ENCODE results near the gene LHX8.
"Not testable (repeated sequence)": the region's sequence is repeated elsewhere in the genome, so short reads cannot be mapped to it uniquely, and the experiment has no call there.

Gene LHX8

GRCh38 chr1:75165264-75165663 is 31.1 kb downstream of the LHX8 start:
- Mint-ChIP-seq H3K4me1 (ENCODE audit: low read depth) (no peaks in the 10 kb centered on the region), H3K9me3 (ENCODE audit: low read depth) (no peaks in the 10 kb centered on the region), H3K27me3 (no peaks in the 10 kb centered on the region), H3K27ac (no peak overlapping the region), H3K4me3 (no peak overlapping the region), H3K36me3 (no peaks in the 10 kb centered on the region)

GRCh38 chr1:75166821-75167220 is 32.6 kb downstream of the LHX8 start:
- Mint-ChIP-seq H3K9me3 (ENCODE audit: low read depth) (no peaks in the 10 kb centered on the region), H3K4me3 (no peak overlapping the region)

DNA sequence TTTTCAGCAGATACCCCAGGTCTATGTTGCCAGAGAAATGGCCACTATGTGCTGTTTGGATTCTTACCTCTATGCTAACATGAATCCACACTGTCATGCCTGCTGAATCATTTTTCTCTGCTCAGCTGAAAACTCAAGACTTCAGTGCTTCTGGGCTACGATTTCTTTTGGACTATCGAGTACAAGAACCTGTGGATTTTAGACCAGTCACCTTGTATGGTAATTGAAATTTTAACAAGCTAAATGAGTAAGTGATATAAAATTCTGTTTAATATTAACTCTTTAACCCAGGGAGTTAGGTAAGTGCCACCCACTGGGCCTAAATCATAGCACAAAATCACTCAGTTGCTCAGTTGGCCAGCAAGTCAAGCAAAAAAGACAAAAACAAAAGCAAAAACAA is 35.8 kb downstream of the LHX8 start:
- Mint-ChIP-seq H3K27ac (no peak overlapping the region), H3K36me3 (no peaks in the 10 kb centered on the region), H3K4me3 (no peak overlapping the region), H3K4me1 (ENCODE audit: low read depth) (no peaks in the 10 kb centered on the region), H3K27me3 (no peaks in the 10 kb centered on the region), H3K9me3 (ENCODE audit: low read depth) (no peaks in the 10 kb centered on the region)

More at GRCh38 chr1:75166821-75167220, 32.6 kb downstream of the LHX8 start:
- Mint-ChIP-seq H3K4me1 (ENCODE audit: low read depth) (no peaks in the 10 kb centered on the region), H3K36me3 (no peaks in the 10 kb centered on the region), H3K27ac (no peak overlapping the region), H3K27me3 (no peaks in the 10 kb centered on the region)

GRCh38 chr1:75170981-75171380 is 36.8 kb downstream of the LHX8 start:
- no peaks in the 10 kb centered on the region for H3K9me3 Mint-ChIP-seq (ENCODE audit: low read depth)

GRCh38 chr1:75171876-75172275 is 37.7 kb downstream of the LHX8 start:
- Mint-ChIP-seq H3K27me3 (no peaks in the 10 kb centered on the region), H3K4me1 (ENCODE audit: low read depth) (no peaks in the 10 kb centered on the region), H3K36me3 (no peaks in the 10 kb centered on the region)

More at GRCh38 chr1:75170981-75171380, 36.8 kb downstream of the LHX8 start:
- Mint-ChIP-seq H3K27me3 (no peaks in the 10 kb centered on the region), H3K4me1 (ENCODE audit: low read depth) (no peaks in the 10 kb centered on the region), H3K4me3 (no peak overlapping the region), H3K36me3 (no peaks in the 10 kb centered on the region), H3K27ac (no peak overlapping the region)

GRCh38 chr1:75172556-75172955 is 38.4 kb downstream of the LHX8 start:
- no peaks in the 10 kb centered on the region for H3K4me1 Mint-ChIP-seq (ENCODE audit: low read depth)
- no peaks in the 10 kb centered on the region for H3K36me3 Mint-ChIP-seq
- no peaks in the 10 kb centered on the region for H3K27me3 Mint-ChIP-seq
- H3K9me3 Mint-ChIP-seq (ENCODE audit: low read depth) = no peaks in the 10 kb centered on the region
- no peak overlapping the region for H3K4me3 Mint-ChIP-seq
- H3K27ac Mint-ChIP-seq = no peak overlapping the region

More at GRCh38 chr1:75171876-75172275, 37.7 kb downstream of the LHX8 start:
- H3K27ac Mint-ChIP-seq = no peak overlapping the region
- no peak overlapping the region for H3K4me3 Mint-ChIP-seq
- H3K9me3 Mint-ChIP-seq (ENCODE audit: low read depth) = no peaks in the 10 kb centered on the region

GRCh38 chr1:75174031-75174760 is 40.0 kb downstream of the LHX8 start:
- Mint-ChIP-seq H3K9me3 (ENCODE audit: low read depth) (no peaks in the 10 kb centered on the region), H3K4me1 (ENCODE audit: low read depth) (no peaks in the 10 kb centered on the region), H3K27ac (no peak overlapping the region), H3K4me3 (no peak overlapping the region), H3K36me3 (no peaks in the 10 kb centered on the region), H3K27me3 (no peaks in the 10 kb centered on the region)

- H3K36me3 Mint-ChIP-seq; H3K4me3 Mint-ChIP-seq; H3K27me3 Mint-ChIP-seq; H3K9me3 Mint-ChIP-seq (ENCODE audit: low read depth); H3K27ac Mint-ChIP-seq; H3K4me1 Mint-ChIP-seq (ENCODE audit: low read depth): not testable (repeated sequence)
Measured at GRCh38 chr1:75181214-75181955, 47.2 kb downstream of the LHX8 start.

GRCh38 chr1:75188892-75189291 is 54.7 kb downstream of the LHX8 start:
- no peaks in the 10 kb centered on the region for H3K4me1 Mint-ChIP-seq (ENCODE audit: low read depth)
- H3K27ac Mint-ChIP-seq = no peak overlapping the region
- peaks cover 3% of the 10 kb centered on the region for H3K27me3 Mint-ChIP-seq
- no peaks in the 10 kb centered on the region for H3K36me3 Mint-ChIP-seq
- no peak overlapping the region for H3K4me3 Mint-ChIP-seq
- no peaks in the 10 kb centered on the region for H3K9me3 Mint-ChIP-seq (ENCODE audit: low read depth)

GRCh38 chr1:75198163-75198562 is 64.0 kb downstream of the LHX8 start:
- Mint-ChIP-seq H3K9me3 (ENCODE audit: low read depth) (no peaks in the 10 kb centered on the region), H3K4me3 (no peak overlapping the region), H3K36me3 (no peaks in the 10 kb centered on the region), H3K27me3 (peaks cover 6% of the 10 kb centered on the region), H3K27ac (no peak overlapping the region), H3K4me1 (ENCODE audit: low read depth) (no peaks in the 10 kb centered on the region)

- Mint-ChIP-seq H3K36me3 (no peaks in the 10 kb centered on the region), H3K9me3 (ENCODE audit: low read depth) (no peaks in the 10 kb centered on the region), H3K27me3 (peaks cover 6% of the 10 kb centered on the region), H3K4me1 (ENCODE audit: low read depth) (no peaks in the 10 kb centered on the region), H3K4me3 (no peak overlapping the region), H3K27ac (no peak overlapping the region)
Measured at GRCh38 chr1:75198761-75199160, 64.6 kb downstream of the LHX8 start.

DNA sequence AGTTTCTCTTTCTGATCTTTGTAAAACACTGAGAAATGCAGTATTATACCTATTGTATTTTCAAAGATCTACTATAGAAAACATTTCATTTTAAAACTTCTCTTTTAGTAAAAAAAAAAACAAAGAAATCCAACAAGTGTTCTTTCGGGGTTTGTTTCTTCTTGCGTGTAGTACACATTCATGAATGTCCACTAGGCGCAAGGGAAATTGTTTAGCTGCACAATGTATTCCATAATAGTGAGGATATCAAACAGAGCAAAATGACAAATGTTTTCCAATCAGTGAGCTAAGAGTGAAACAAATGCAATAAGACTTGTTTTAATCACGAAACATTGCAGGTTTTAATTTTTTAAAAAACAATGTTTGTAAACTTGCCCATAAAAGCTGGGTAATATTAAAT is 68.6 kb downstream of the LHX8 start:
- no peaks in the 10 kb centered on the region for H3K4me1 Mint-ChIP-seq (ENCODE audit: low read depth)
- no peak overlapping the region for H3K4me3 Mint-ChIP-seq
- H3K27me3 Mint-ChIP-seq = peaks cover 3% of the 10 kb centered on the region
- H3K9me3 Mint-ChIP-seq (ENCODE audit: low read depth) = no peaks in the 10 kb centered on the region
- no peak overlapping the region for H3K27ac Mint-ChIP-seq
- no peaks in the 10 kb centered on the region for H3K36me3 Mint-ChIP-seq

GRCh38 chr1:75203415-75204277 is 69.5 kb downstream of the LHX8 start:
- Mint-ChIP-seq H3K9me3 (ENCODE audit: low read depth) (no peaks in the 10 kb centered on the region), H3K4me1 (ENCODE audit: low read depth) (no peaks in the 10 kb centered on the region)

DNA sequence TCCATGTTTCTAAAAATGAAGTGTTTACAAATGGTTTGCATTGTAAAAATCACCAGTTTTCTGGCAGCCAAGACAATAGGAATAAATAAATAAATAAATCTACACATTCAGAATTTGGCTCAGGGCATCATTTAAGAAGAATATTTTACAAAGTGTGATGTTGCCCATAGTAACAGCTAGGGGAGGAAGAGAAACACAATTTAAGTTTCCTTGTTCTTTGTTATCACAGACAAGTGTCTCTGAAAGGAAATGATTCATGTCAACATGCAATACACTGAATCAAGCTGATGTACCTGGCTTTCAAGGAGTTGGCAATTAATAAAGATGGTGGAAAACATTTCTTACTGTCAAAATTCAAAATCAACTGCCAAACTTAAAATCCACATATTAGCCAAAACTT is 74.7 kb downstream of the LHX8 start:
- no peak overlapping the region for H3K27ac Mint-ChIP-seq
- no peaks in the 10 kb centered on the region for H3K27me3 Mint-ChIP-seq
- no peaks in the 10 kb centered on the region for H3K4me1 Mint-ChIP-seq (ENCODE audit: low read depth)
- no peaks in the 10 kb centered on the region for H3K36me3 Mint-ChIP-seq
- H3K9me3 Mint-ChIP-seq (ENCODE audit: low read depth) = no peaks in the 10 kb centered on the region
- H3K4me3 Mint-ChIP-seq = no peak overlapping the region

More at GRCh38 chr1:75203415-75204277, 69.5 kb downstream of the LHX8 start:
- Mint-ChIP-seq H3K27me3 (peaks cover 3% of the 10 kb centered on the region), H3K36me3 (no peaks in the 10 kb centered on the region), H3K4me3 (no peak overlapping the region), H3K27ac (no peak overlapping the region)
